Astrocyte (in vitro differentiated cells and primary cell): ENCODE results near the gene CDH8. TPM values are rescaled to one million over a fixed set of nuclear protein-coding genes. Genes with fewer than 3 reads are reported as not detected.
A peak's percentile ranks its signal among the peaks of the same experiment; 100 is the strongest.

Experiments used
- DNase-seq: peaks from one replicate; pipeline ENCODE4 v3.0.0-alpha.2; 2010; ENCODE audit warnings: low read depth
- FAIRE-seq: peaks from 2 replicates; lab custom pipeline; 2011; peaks lifted over from hg19 to GRCh38; lab: Jason Lieb, UNC
- H2AFZ ChIP-seq: 2 replicates; pipeline ENCODE4 v1.6.0; 2012; ENCODE audit warnings: low read depth, low read length, inconsistent platforms
- H3K27ac ChIP-seq: 2 replicates; pipeline ENCODE4 v1.5.1; 2011; ENCODE audit warnings: low read depth, low read length, inconsistent platforms
- H3K27me3 ChIP-seq: 2 replicates; pipeline ENCODE4 v1.6.0; 2011; ENCODE audit warnings: low read length, inconsistent platforms; ENCODE audit not compliant: insufficient read depth
- H3K36me3 ChIP-seq: 2 replicates; pipeline ENCODE4 v1.5.1; 2011; ENCODE audit warnings: low read length, inconsistent platforms; ENCODE audit not compliant: insufficient read depth
- H3K4me1 ChIP-seq: 2 replicates; pipeline ENCODE4 v1.5.1; 2011; ENCODE audit warnings: low read length, inconsistent platforms; ENCODE audit not compliant: insufficient read depth
- H3K4me2 ChIP-seq: 2 replicates; pipeline ENCODE4 v1.6.0; 2012; ENCODE audit warnings: low read length, inconsistent platforms
- H3K4me3 ChIP-seq: 2 replicates; pipeline ENCODE4 v1.5.1; 2011; ENCODE audit warnings: low read depth, mild to moderate bottlenecking, low read length, inconsistent platforms; ENCODE audit not compliant: insufficient read depth
- H3K79me2 ChIP-seq: 2 replicates; pipeline ENCODE4 v1.6.0; 2012; ENCODE audit warnings: mild to moderate bottlenecking, low read length, inconsistent platforms; ENCODE audit not compliant: insufficient read depth
- H3K9ac ChIP-seq: 2 replicates; pipeline ENCODE4 v1.6.0; 2012; ENCODE audit warnings: mild to moderate bottlenecking, low read length, inconsistent platforms
- H3K9me3 ChIP-seq: 2 replicates; pipeline ENCODE4 v1.5.1; 2012; ENCODE audit warnings: low read depth, mild to moderate bottlenecking, low read length, inconsistent platforms; ENCODE audit not compliant: insufficient read depth
- H4K20me1 ChIP-seq: 2 replicates; pipeline ENCODE4 v1.6.0; 2012; ENCODE audit warnings: low read length, inconsistent platforms; ENCODE audit not compliant: insufficient read depth
- H3K27ac Mint-ChIP-seq: one replicate; pipeline ENCODE4 v1.8.0; 2021; ENCODE audit warnings: mild to moderate bottlenecking, mixed read lengths; ENCODE audit not compliant: unreplicated experiment
- H3K27me3 Mint-ChIP-seq: one replicate; pipeline ENCODE4 v1.8.0; 2021; ENCODE audit warnings: low read depth, mixed read lengths; ENCODE audit not compliant: unreplicated experiment
- H3K36me3 Mint-ChIP-seq: one replicate; pipeline ENCODE4 v1.8.0; 2021; ENCODE audit warnings: low read depth, mixed read lengths; ENCODE audit not compliant: unreplicated experiment
- H3K4me1 Mint-ChIP-seq: one replicate; pipeline ENCODE4 v1.8.0; 2021; ENCODE audit warnings: low read depth, mixed read lengths; ENCODE audit not compliant: unreplicated experiment
- H3K4me3 Mint-ChIP-seq: one replicate; pipeline ENCODE4 v1.8.0; 2021; ENCODE audit warnings: mild to moderate bottlenecking, moderate library complexity, mixed read lengths; ENCODE audit not compliant: unreplicated experiment
- H3K9me3 Mint-ChIP-seq: one replicate; pipeline ENCODE4 v1.8.0; 2021; ENCODE audit warnings: mild to moderate bottlenecking, mixed read lengths; ENCODE audit not compliant: unreplicated experiment
- CTCF ChIP-seq: IDR thresholded peaks from 2 replicates; pipeline ENCODE4 v1.5.1; 2011; ENCODE audit warnings: low read depth, mild to moderate bottlenecking, inconsistent platforms, low read length, moderate library complexity; ENCODE audit not compliant: insufficient read depth
- EZH2 ChIP-seq: IDR thresholded peaks from 2 replicates; pipeline ENCODE4 v1.6.1; 2012; ENCODE audit warnings: mild to moderate bottlenecking, low read length, inconsistent platforms; ENCODE audit not compliant: insufficient read depth
- total RNA-seq: library from RNA; stranded (reverse); gene quantifications from 2 replicates; pipeline ENCODE4 v1.2.1, GENCODE V29; 2021

Gene CDH8
- total RNA-seq, 1 donor from 2014 or later, result 17.5 TPM

GRCh38 chr16:61684541-61684940 is 351.7 kb downstream of the CDH8 start:
- Mint-ChIP-seq H3K27ac (no peak overlapping the region), H3K9me3 (no peaks in the 10 kb centered on the region), H3K36me3 (no peaks in the 10 kb centered on the region), H3K4me3 (no peak overlapping the region), H3K27me3 (no peaks in the 10 kb centered on the region), H3K4me1 (no peaks in the 10 kb centered on the region)
- DNase-seq (peak; percentile 4), FAIRE-seq (no peak)
- no peak for TF ChIP-seq CTCF
- TF ChIP-seq EZH2, result no peak
- Histone ChIP-seq H3K27ac (no peak overlapping the region), H2AFZ (no peak overlapping the region), H3K9me3 (no peaks in the 10 kb centered on the region), H3K9ac (no peak overlapping the region), H3K4me1 (no peaks in the 10 kb centered on the region), H3K27me3 (no peaks in the 10 kb centered on the region), H3K79me2 (no peaks in the 10 kb centered on the region), H4K20me1 (no peaks in the 10 kb centered on the region), H3K4me2 (no peak overlapping the region), H3K4me3 (no peak overlapping the region), H3K36me3 (no peaks in the 10 kb centered on the region)

DNA sequence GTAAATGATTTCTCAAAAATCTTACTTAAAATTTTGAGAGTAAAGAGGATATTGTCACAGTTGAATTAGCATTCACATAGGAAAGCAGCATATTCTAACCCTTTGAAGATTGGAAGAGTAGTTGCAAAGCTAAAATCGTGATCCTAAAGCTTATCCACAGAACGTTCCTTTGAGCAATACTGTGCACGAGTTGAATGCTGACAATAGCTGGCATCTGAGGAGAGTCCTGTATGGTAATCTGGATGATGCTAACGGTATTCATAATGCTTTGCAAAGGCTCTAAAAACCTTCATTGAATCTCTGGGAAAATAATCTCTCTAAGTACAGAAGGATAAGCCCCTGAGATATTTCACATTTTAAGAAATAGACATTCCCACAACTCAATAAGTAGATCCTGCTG is 354.6 kb downstream of the CDH8 start:
- Histone ChIP-seq H3K4me1 (no peaks in the 10 kb centered on the region), H3K9me3 (no peaks in the 10 kb centered on the region), H3K4me2 (no peak overlapping the region), H2AFZ (no peak overlapping the region), H3K27ac (no peak overlapping the region), H3K27me3 (no peaks in the 10 kb centered on the region), H3K36me3 (no peaks in the 10 kb centered on the region), H3K79me2 (no peaks in the 10 kb centered on the region), H3K9ac (no peak overlapping the region), H3K4me3 (no peak overlapping the region), H4K20me1 (no peaks in the 10 kb centered on the region)
- Mint-ChIP-seq H3K27ac (no peak overlapping the region), H3K27me3 (no peaks in the 10 kb centered on the region), H3K9me3 (no peaks in the 10 kb centered on the region), H3K36me3 (no peaks in the 10 kb centered on the region), H3K4me3 (no peak overlapping the region), H3K4me1 (no peaks in the 10 kb centered on the region)
- FAIRE-seq, result no peak
- TF ChIP-seq CTCF, result no peak
- TF ChIP-seq EZH2, result no peak
- no peak for DNase-seq

DNA sequence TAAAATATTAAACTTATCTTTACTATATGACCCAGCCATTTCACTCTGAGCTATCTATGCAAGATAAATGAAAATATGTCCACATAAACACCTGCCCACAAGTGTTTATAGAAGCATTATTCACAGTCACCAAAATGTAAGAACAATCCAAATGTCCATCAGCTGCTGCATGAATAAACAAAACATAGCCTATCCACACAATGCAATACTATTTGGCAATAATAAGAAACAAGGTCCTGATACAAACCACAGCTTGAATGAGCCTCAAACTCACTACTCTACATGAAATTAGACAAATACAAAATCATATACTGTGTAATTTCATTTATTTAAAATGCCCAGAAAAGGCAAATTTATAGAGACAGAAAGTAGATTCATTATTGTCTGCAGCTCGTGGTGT is 355.1 kb downstream of the CDH8 start:
- no peaks in the 10 kb centered on the region for H3K4me1 Mint-ChIP-seq
- H4K20me1 ChIP-seq, result no peaks in the 10 kb centered on the region
- no peak overlapping the region for H3K27ac Mint-ChIP-seq
- no peak overlapping the region for H2AFZ ChIP-seq
- H3K9me3 Mint-ChIP-seq, result no peaks in the 10 kb centered on the region
- FAIRE-seq (no peak), DNase-seq (no peak)
- TF ChIP-seq CTCF (no peak), EZH2 (no peak)
- no peaks in the 10 kb centered on the region for H3K27me3 Mint-ChIP-seq
- H3K79me2 ChIP-seq, result no peaks in the 10 kb centered on the region
- no peak overlapping the region for H3K4me3 Mint-ChIP-seq
- H3K27ac ChIP-seq, result no peak overlapping the region
- no peak overlapping the region for H3K4me2 ChIP-seq
- H3K4me1 ChIP-seq, result no peaks in the 10 kb centered on the region
- no peak overlapping the region for H3K4me3 ChIP-seq
- no peaks in the 10 kb centered on the region for H3K36me3 Mint-ChIP-seq
- H3K9ac ChIP-seq, result no peak overlapping the region
- H3K27me3 ChIP-seq, result no peaks in the 10 kb centered on the region
- H3K9me3 ChIP-seq, result no peaks in the 10 kb centered on the region
- H3K36me3 ChIP-seq, result no peaks in the 10 kb centered on the region
